Mucosa of gallbladder (tissue), 1 donor: ENCODE results near the gene ST6GALNAC5. TPM values are rescaled to one million over a fixed set of nuclear protein-coding genes. Genes with fewer than 3 reads are reported as not detected.
A peak's percentile ranks its signal among the peaks of the same experiment; 100 is the strongest.

Experiments used
- DNase-seq: peaks from one replicate; pipeline ENCODE4 v3.0.0-alpha.2; 2020; ENCODE audit warnings: low spot score
- total RNA-seq: library from RNA; stranded (reverse); gene quantifications from one replicate; pipeline ENCODE4 v1.2.1, GENCODE V29; 2021
- donor health status: DM: no; HTN: no; CAD: no.

The ST6GALNAC5 gene
- total RNA-seq, 1 donor from 2014 or later = 65.9 TPM

DNA sequence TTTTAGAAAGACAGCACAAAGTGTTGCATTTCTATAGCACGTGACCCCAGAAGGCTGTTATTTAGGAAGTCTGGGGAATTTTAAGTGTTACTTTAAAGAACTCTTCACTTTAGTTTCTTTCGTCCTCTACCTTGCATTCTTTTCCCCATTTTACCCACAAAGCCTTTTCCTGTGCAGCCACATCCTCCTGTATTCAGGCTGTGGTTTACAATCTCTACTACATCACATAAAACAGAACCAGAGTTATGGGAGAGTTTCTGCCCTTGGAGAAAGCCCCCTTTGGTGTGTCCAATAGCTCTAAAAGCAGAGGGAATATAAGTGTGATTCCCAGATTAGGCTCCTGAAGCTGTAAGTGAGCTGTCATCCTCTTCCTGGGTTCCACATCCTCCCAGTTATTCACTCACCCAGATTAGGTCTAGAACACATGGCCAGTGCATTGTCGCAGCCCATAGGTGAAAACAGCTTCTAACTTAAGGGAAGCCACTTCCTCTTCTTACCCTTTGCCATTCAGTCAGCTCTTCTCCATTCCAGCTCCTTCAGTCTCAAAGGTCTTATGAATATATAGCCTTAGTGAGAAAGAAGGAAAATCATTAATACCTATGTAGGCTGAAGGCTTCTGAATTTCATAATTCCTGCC is 180.8 kb downstream of the ST6GALNAC5 start:
- DNase-seq = no peak

DNA sequence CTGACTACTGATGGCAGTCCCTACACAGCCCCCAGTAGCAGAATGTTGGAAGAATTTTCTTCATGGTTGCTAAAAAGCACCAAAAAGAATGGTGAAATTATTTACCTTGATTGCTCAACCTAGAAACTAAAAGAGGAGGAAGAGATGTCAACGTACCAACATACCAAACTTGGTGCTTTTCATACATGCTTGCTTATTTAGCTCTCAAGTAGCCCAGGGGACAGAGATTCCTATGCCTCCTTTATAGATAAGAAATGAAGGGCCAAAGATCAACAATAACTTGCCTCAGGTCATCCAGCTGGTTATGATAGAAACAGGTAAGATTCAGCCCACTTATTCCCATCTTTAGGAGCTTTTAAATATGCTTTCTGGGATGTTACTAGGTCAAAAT is 181.3 kb downstream of the ST6GALNAC5 start:
- no peak for DNase-seq

DNA sequence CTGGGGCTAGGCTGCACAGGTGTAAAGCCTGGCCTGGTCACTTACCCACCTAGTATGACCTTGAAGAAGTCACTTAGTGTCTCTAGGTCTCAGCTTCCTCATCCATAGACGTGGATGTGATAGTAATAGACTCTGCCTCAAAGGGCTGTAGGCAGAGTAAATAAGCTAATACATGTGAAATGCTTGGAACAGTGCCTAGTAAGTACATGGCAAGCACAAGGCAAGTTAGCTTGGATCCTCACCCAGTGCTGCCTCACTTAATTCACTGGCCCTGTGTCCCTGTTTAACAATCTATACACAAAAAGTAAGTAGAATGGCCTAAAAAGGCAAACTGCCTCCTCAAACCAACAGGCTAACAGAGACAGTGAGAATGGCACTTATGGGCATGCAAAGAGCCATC is 184.1 kb downstream of the ST6GALNAC5 start:
- no peak for DNase-seq

DNA sequence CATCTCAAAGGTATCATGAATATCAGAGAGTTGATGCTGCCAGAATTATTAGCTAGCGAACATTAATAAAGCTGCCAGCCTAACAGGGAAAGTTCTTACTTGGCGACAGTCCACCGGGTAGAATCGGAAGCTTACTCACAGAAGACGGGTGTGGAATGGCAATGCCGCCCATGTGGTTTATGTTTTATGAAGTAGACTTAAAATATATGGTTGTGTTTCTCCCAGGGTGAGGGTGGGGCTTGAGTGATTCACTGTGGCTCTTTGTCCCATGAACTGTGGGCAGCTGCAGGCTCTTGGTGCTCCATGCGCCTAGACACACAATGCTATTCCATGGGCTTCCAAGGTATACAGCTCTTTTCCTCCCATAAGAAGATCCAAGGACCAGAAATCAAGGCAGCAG is 189.2 kb downstream of the ST6GALNAC5 start:
- no peak for DNase-seq

DNA sequence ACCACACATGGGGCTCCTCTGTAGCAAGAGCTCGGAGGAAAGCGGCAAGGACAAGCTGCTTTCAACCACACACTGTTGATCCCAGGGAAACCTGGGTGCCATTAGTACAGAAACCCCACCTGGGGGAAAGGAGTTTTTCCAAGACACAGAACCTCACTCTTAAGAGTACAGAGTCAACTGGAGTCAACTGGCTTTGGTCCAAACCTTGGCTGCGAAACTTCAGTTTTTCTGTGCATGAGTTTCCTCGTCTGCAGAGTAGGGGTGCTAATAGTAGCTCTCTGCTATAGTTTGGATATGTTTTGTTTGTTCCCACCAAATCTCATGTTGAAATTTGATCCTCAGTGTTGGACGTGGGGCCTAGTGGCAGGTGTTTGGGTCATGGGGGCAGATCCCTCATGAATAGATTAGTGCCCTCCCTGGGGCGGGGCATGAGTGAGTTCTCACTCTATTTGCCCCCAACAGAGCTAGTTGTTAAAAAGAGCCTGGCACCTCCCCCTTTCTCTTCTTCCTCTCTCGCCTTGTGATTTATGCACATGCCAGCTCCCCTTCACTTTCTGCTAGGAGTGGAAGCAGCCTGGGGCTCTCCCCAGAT is 190.8 kb downstream of the ST6GALNAC5 start:
- DNase-seq = no peak

DNA sequence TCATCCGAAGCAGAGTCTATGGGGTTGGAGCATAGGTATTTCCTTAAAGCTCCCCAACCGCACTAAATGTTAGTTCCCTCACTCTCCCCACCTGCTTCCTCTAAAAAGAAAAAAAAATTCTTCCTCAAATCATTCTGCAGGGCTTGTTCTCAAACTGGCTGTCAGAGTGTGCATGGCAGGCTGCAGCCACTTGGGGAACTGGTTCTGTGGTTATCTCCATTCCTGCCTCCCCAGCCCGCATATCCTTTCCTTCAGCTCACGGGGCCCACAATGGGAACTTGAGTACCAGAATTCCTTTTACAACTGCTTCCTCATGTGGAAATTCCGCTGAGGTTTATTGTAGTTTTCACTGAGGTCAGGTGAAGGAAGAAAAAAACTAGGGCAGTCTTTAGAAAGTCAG is 192.7 kb downstream of the ST6GALNAC5 start:
- peak; percentile 21 for DNase-seq

DNA sequence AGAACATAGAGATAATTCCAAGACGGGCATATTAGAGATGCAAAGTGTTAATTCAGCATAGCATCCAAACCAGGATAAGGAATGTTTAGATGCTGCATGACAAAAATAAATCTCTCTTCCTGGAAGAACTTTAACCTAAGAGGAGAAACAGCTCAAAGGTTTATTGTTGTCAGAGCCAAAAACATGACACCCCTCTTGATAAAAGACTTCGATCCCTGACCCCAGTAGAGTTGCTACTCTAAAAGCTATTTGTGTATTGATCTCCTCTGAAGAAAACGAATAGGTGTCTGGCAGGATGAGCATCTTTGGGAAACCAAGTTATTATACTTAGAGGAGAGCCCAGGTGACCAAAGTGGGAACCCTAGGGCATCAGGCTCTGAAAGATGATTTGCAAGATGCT is 193.9 kb downstream of the ST6GALNAC5 start:
- DNase-seq = no peak

DNA sequence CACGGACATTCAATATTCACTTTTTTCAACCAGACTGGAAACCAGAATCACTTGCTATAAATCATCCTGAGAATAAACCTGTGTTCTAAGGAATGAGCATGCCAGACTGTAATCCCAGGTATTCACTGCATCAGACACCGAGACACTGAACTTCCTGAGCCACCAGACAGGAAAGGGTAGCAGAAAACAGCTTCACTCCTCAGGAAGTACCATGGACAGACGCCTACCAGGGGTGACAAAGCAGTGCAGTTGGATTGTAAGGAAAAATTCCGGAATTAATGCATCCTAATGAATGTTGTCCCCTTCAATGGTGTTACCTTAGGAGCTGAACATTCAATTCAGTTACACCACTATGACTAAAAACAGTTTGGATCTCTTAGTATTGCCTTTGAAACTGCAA is 195.8 kb downstream of the ST6GALNAC5 start:
- DNase-seq = no peak

DNA sequence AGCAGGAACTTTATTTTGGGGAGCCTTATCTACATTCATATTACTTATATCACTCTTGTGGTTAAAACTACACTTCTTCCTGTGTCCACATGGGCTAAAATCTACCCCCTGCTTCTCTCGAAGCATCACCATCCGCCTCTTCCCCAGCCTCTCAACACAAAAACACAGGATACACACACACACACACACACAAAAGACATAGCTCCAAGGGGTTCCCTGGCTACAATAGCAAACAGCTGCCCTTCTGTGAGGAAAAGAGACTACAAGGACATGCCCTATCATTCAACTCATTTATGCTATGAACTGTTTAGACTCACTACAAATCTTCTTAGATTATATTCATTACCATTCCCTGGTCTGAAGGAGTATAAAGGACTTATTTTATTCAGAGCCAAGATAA is 197.0 kb downstream of the ST6GALNAC5 start:
- DNase-seq = no peak

DNA sequence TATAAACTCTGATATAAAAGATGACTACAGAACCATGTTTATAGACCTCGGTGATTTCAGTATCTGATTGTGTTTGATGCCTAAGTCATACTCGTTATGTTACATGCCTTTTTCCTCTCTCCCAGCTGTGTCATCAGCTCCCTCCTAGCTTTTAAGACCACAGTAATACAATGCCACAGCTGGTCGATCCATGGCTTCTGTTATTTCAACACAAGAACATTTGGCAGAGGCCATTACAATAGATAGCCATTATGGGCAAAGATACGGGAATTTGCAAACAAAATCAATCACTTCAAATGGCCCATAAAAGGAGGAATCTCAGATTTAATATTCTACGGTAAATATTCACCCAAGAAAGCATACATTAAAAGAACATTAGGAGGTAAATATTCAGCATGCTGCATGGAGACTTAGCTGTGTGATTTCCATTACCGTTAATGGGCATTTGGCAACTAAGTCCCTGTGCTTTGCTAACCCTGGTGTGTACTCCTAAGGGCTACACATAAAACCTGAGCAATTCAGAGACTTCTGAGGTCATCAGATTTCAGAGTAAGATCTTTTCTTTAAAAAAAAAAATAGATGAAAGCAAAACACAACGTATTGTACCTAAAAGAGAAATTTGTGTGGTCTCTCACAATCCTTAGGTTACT is 198.5 kb downstream of the ST6GALNAC5 start:
- DNase-seq = no peak

DNA sequence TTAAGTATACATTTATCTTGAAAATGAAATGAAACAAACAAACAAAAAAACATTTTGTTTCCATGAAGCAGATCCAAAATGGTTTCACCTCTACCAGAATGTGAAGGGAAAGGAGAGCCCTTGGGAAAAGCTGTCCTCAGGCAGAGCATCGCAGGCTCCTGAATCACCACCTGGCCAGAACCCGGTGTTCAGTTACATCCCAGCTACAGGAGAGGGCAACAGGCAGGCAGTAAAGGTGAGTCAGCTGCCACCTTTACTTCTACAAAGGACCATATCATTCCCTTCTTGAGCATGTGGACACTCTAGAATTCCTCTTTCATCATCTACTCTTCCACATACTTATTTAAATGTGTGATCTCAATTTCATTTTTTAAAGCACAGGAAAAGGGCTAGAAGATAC is 200.7 kb downstream of the ST6GALNAC5 start:
- DNase-seq = no peak

DNA sequence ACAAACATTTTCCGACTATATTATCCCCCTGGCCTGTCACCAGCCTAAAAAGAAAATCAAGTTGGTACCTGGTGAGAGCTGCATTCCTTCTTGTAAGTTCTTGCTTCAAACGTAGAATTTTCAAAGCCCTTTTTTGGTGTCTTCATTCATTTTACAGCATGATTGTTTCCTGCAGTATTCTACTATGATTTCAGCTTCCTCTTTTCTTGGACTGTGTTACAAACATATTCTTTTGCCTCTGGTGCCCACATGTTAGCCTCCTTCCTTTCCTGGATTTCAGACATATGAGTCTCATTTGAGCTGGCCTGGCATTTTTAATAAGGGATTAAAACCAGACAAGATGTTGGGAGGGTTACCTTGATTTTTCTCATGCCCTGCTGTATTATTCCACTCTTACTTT is 209.5 kb downstream of the ST6GALNAC5 start:
- no peak for DNase-seq

DNA sequence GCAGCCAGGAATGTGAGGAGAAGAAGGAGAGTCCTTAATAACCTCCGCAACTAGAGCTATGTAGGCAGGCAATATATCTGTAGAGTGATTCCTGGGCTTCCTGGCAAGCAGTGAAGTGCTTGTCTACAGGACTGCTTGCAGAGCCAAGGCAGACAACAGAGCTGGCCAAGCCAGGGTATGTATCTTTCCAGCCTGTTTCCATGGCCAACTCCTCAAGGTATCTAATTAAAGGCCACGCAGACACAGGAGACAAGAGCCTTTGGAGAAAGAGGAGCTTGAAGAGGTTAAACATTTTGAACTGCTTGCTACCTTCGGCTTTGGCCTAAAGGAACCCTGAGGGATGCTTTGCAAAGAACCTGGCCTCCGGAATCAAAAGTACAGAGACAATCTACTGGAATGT is 214.6 kb downstream of the ST6GALNAC5 start:
- DNase-seq = no peak

DNA sequence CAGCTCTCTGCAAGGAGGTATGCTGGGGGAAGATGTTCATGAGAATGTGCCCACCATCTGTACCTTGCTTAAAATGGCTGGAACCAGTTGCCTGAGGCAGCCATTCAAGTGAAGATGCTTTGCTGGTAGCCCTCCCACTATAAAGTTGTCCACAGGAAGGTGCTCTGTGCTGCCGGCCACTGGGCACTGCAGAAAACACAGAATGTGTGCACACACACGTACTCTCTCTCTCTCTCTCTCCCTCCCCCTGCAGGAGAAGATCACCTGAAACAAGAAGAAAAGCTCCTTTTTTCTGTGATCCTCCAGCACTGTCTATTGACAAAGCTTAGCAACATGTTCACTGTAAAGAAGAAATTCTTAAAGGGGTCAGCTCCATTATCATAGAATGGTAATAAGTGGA is 217.2 kb downstream of the ST6GALNAC5 start:
- no peak for DNase-seq

DNA sequence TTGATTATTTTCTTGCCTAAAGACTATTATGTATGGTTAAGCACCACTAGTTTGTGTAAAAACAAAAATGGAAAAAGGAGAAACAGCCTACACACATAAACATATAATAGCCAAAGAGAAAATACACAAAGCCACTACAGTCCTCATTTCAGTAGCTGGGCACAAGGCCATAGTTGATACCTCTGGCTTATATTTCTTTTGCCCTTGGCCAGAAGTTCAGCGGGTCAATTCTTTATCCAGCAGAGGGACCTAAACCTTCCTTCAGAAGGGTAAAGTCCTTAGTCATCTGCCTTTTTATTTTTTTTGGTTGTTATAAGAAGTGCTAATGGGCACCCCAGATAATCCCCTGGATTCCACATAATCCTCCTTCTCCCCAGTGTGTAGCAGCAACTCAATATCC is 217.8 kb downstream of the ST6GALNAC5 start:
- no peak for DNase-seq

DNA sequence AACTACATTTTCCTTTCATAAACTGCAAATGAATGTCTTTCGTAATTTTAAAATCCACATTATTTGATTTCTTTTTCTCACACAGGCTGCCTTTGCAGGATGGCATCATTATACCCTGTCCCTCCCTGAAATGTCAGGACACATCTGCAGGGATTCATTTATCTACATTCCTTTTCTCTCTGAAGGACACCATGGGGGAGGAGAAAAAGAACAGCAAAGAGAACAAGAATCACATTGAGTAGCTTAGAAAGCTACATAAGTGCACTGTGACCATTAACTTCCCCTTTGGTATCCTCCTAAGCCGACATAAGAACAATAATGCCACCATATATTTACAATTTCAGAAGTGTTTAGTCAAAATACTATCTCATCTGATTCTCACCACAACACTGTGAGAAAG is 222.5 kb downstream of the ST6GALNAC5 start:
- DNase-seq = no peak

DNA sequence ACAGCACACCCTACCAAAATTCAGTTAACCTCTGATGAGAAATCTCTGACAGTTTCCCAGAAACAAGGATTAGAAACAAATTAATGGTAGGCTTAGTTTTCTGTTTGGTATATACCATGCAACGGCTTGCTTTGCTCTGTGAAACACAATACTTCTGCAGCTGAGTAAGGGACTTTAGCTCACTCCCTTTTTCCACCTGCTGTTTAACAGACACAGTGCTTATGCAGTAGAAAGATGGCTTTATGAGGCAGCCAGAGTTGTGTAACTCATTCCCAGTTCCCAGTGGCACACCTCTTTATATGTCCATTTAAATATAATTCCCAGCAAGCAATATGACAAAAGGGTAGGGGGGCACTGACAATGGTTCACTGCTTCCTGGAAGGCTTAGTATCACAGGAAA is 228.0 kb downstream of the ST6GALNAC5 start:
- no peak for DNase-seq

DNA sequence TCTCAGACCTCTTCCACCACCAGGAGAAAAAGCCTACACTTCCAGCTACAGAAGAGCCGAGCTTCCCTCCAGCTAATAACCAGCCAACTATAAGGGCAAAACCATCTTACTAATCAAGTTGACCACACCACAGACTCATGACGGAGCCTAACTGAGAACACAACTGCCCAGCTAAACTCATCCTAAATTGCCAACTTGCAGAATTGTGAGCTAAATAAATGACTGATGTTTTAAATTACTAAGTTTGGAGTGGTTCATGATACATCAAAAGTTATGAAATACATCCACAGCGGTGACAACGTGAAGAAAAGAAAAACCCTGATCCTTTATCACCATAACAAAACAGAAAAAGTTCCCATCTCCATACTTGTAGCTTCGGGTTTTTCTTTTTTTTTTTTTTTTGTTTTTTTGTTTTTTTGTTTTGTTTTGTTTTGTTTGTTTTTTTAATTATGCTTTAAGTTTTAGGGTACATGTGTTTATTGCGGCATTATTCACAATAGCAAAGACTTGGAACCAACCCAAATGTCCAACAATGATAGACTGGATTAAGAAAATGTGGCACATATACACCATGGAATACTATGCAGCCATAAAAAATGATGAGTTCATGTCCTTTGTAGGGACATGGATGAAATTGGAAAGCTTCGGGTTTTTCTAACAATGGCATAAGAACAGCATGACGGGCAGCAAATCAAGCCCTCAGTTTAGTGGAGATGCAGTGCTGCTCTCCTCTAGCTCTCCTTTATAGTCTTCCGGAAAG is 229.4 kb downstream of the ST6GALNAC5 start:
- DNase-seq = no peak

DNA sequence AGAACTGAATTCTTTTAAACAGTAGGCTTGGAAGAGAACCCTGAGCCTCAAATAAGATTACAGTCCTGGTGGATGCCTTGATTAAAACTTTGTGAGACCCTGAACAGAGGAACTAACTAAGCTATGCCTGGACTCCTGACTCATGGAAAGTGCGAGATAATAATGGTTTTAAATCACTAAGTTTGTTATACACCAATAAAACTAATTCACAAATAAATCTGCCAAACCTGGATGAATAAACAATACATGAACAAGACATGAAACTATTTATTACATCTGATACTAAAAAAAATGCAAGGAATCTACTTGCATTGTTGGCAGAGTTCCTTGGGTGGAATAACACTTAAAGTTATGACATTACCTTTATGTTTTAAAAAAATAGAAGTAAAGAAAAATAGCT is 233.6 kb downstream of the ST6GALNAC5 start:
- no peak for DNase-seq

DNA sequence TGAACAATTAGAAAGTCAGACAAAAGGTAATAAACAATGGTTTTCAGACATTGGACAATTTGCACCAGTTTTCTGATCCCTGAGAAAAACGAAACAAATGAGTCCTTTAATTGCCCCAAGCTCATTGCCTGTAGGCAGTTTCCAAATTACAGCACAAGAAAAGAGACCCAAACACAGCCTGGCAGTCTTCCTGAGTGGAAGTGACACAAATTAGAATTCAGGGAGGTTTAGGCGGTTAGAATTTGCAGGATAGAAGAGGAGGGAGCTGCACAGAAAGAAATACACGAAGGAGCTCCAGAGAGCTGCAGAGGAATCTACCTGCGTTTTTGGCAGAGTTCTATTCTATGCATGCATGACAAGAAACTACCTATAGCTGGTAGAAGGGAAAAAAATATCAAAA is 236.2 kb downstream of the ST6GALNAC5 start:
- no peak for DNase-seq

DNA sequence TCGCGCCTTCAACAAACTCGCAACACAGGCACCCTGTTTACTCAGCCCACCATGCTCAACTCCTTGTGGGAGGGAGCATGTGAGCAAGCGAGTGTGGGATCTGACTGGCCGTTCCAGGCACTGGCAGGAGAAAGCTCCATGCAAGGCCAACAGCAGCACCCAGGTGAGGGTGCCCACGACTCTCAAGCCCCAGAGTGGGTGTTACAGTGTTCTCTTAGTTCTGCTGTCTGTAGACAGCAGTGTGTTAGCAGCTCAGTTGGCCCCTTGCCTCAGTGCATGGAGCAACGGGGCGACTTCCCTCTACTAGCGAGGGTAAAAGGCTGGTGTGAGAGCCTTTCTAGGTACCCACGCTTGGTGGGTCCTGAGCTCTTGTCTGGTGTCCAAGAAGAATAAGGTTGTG is 237.4 kb downstream of the ST6GALNAC5 start:
- no peak for DNase-seq
